Natural killer cell (primary cell): Measurements from ENCODE around the gene ULK4. TPM values are rescaled to one million over a fixed set of nuclear protein-coding genes. Genes with fewer than 3 reads are reported as not detected.
"Not testable (repeated sequence)": the region's sequence is repeated elsewhere in the genome, so short reads cannot be mapped to it uniquely, and the experiment has no call there.

Experiments used
- ATAC-seq, 3 donors: fragments of 150-1000 bp in 2 of 3; fragments of 200-7000 bp in 1 of 3; cut with Tn5 transposase; 1 replicate in 1 of 3; 2 replicates in 2 of 3; pipeline ENCODE4 v1.10.0; 2021; ENCODE audit warnings: mild to moderate bottlenecking in 2 of 3, moderate library complexity in 2 of 3
- DNase-seq, 2 donors: peaks; one replicate each; pipeline versions ENCODE4 v3.0.0 to v3.0.0-alpha.2; 2013 to 2021; ENCODE audit warnings: mixed read lengths in 1 of 2
- H3K27ac ChIP-seq: one replicate; pipeline ENCODE4 v1.5.1; 2013; ENCODE audit warnings: mild to moderate bottlenecking, low read length
- H3K27me3 ChIP-seq: one replicate; pipeline ENCODE4 v1.6.1; 2013; ENCODE audit warnings: low read length; ENCODE audit not compliant: control insufficient read depth, insufficient read depth
- H3K36me3 ChIP-seq: one replicate; pipeline ENCODE4 v1.6.1; 2013; ENCODE audit warnings: low read length; ENCODE audit not compliant: control insufficient read depth, insufficient read depth
- H3K4me1 ChIP-seq: one replicate; pipeline ENCODE4 v1.6.1; 2013; ENCODE audit warnings: low read length; ENCODE audit not compliant: control insufficient read depth, insufficient read depth
- H3K4me3 ChIP-seq: one replicate; pipeline ENCODE4 v1.5.1; 2013; ENCODE audit warnings: low read length
- H3K9me3 ChIP-seq: one replicate; pipeline ENCODE4 v1.6.1; 2013; ENCODE audit warnings: low read length; ENCODE audit not compliant: control insufficient read depth, insufficient read depth
- H3K27ac Mint-ChIP-seq, 2 donors: one replicate each; pipeline ENCODE4 v1.8.0; 2022; ENCODE audit warnings: mild to moderate bottlenecking in 2 of 2, mixed read lengths in 2 of 2, moderate library complexity in 1 of 2
- H3K27me3 Mint-ChIP-seq, 2 donors: one replicate each; pipeline ENCODE4 v1.8.0; 2022; ENCODE audit warnings: low read depth in 2 of 2, mixed read lengths in 2 of 2
- H3K36me3 Mint-ChIP-seq: one replicate; pipeline ENCODE4 v1.8.0; 2022; ENCODE audit warnings: mixed read lengths
- H3K4me1 Mint-ChIP-seq, 2 donors: one replicate each; pipeline ENCODE4 v1.8.0; 2022; ENCODE audit warnings: mixed read lengths in 2 of 2
- H3K4me3 Mint-ChIP-seq: one replicate; pipeline ENCODE4 v1.8.0; 2022; ENCODE audit warnings: mild to moderate bottlenecking, moderate library complexity, mixed read lengths
- H3K9me3 Mint-ChIP-seq, 2 donors: one replicate each; pipeline ENCODE4 v1.8.0; 2022; ENCODE audit warnings: mixed read lengths in 2 of 2
- WGBS: methylation state at CpG from one replicate; pipeline ENCODE4 v1.1.7; 2013; ENCODE audit warnings: missing lambda C conversion rate; ENCODE audit not compliant: insufficient coverage; 5-methylcytosine and 5-hydroxymethylcytosine counted together
- intact Hi-C: fragments of 100-400 bp; cut with micrococcal nuclease; formaldehyde crosslinking; loops from one replicate; pipeline ENCODE4 v1.14.2; 2022
- total RNA-seq, 4 donors: library from RNA; stranded (reverse); fragments of 120-200 nt in 1 of 4; gene quantifications; one replicate each; pipeline versions ENCODE4 v1.2.3 to v1.2.4, GENCODE V29; 2013 to 2022
- TF ChIP-seq, protein P1 (sequence below): fragments of 200-600 bp; IDR thresholded peaks from one replicate; pipeline ENCODE4 v1.8.0; 2022; ENCODE audit warnings: antibody characterized with exemption

The ULK4 gene
- total RNA-seq, 3 donors from 2014 or later (not counting 1 experiment from before 2014, with no cell fraction given), result 19.2 to 25.7 (median 21.2) TPM

- 87% methylated on average over 4 of the region's 4 CpGs for WGBS
- no peak overlapping the region for H3K27ac Mint-ChIP-seq
- TF ChIP-seq, protein P1, sequence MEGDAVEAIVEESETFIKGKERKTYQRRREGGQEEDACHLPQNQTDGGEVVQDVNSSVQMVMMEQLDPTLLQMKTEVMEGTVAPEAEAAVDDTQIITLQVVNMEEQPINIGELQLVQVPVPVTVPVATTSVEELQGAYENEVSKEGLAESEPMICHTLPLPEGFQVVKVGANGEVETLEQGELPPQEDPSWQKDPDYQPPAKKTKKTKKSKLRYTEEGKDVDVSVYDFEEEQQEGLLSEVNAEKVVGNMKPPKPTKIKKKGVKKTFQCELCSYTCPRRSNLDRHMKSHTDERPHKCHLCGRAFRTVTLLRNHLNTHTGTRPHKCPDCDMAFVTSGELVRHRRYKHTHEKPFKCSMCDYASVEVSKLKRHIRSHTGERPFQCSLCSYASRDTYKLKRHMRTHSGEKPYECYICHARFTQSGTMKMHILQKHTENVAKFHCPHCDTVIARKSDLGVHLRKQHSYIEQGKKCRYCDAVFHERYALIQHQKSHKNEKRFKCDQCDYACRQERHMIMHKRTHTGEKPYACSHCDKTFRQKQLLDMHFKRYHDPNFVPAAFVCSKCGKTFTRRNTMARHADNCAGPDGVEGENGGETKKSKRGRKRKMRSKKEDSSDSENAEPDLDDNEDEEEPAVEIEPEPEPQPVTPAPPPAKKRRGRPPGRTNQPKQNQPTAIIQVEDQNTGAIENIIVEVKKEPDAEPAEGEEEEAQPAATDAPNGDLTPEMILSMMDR, result no peak
Measured at GRCh38 chr3:41448396-41448795, 513.5 kb downstream of the ULK4 start.

GRCh38 chr3:41447701-41448100 is 514.2 kb downstream of the ULK4 start:
- Mint-ChIP-seq H3K27me3 (no peaks in the 10 kb centered on the region), H3K9me3 (no peaks in the 10 kb centered on the region), H3K4me1 (no peaks in the 10 kb centered on the region), H3K27ac (no peak overlapping the region), H3K4me3 (no peak overlapping the region), H3K36me3 (no peaks in the 10 kb centered on the region)
- WGBS, result 97% methylated on average over 4 of the region's 4 CpGs
- no peaks in the 10 kb centered on the region for H3K36me3 ChIP-seq
- no peak for ATAC-seq
- no peaks in the 10 kb centered on the region for H3K4me1 ChIP-seq
- no peak for DNase-seq
- no peak overlapping the region for H3K27ac ChIP-seq
- no peak overlapping the region for H3K4me3 ChIP-seq
- H3K9me3 ChIP-seq, result no peaks in the 10 kb centered on the region
- TF ChIP-seq, protein P1, result no peak
- intact Hi-C loops, result no loop called here
- no peaks in the 10 kb centered on the region for H3K27me3 ChIP-seq

More at GRCh38 chr3:41448396-41448795, 513.5 kb downstream of the ULK4 start:
- Mint-ChIP-seq H3K36me3 (no peaks in the 10 kb centered on the region), H3K27me3 (no peaks in the 10 kb centered on the region), H3K4me1 (no peaks in the 10 kb centered on the region), H3K4me3 (no peak overlapping the region), H3K9me3 (no peaks in the 10 kb centered on the region)
- intact Hi-C loops, result no loop called here
- ATAC-seq, result no peak
- no peaks in the 10 kb centered on the region for H3K4me1 ChIP-seq
- no peak overlapping the region for H3K27ac ChIP-seq
- H3K4me3 ChIP-seq, result no peak overlapping the region
- H3K9me3 ChIP-seq, result no peaks in the 10 kb centered on the region
- no peaks in the 10 kb centered on the region for H3K36me3 ChIP-seq
- no peaks in the 10 kb centered on the region for H3K27me3 ChIP-seq
- DNase-seq, result no peak

GRCh38 chr3:41446316-41446715 is 515.6 kb downstream of the ULK4 start:
- H3K4me3 Mint-ChIP-seq, H3K9me3 ChIP-seq, H3K36me3 ChIP-seq, ATAC-seq, H3K9me3 Mint-ChIP-seq, H3K4me1 Mint-ChIP-seq, H3K4me3 ChIP-seq, intact Hi-C loops, H3K27ac ChIP-seq, H3K4me1 ChIP-seq, H3K27me3 Mint-ChIP-seq, DNase-seq, H3K27me3 ChIP-seq, H3K27ac Mint-ChIP-seq, H3K36me3 Mint-ChIP-seq: not testable (repeated sequence)
- 94% methylated on average over 2 of the region's 3 CpGs for WGBS

DNA sequence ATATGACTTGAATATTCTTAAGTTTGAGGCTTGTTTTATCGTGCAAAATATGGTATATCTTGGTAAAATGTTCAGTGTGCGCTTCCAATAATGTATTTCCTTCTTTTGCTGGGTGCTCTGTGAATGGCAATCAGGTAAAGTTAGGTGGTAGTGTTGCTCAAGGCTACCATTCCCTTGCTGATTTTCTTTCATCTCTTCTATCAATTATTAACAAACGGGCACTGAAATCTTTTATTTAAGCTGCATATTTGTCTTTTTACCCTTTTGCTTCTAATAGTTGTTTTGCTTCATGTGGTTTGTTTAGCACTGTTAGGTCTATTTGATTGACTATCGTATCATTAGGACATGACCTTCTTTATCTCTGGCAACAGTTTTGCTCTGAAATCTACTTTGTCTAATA is 520.3 kb downstream of the ULK4 start:
- no peak overlapping the region for H3K4me3 Mint-ChIP-seq
- TF ChIP-seq, protein P1, result no peak
- WGBS, result 100% methylated on average over 3 of the region's 4 CpGs
- no peak overlapping the region for H3K27ac ChIP-seq
- H3K27me3 Mint-ChIP-seq, result no peaks in the 10 kb centered on the region
- no peaks in the 10 kb centered on the region for H3K36me3 ChIP-seq
- H3K27ac Mint-ChIP-seq, result no peak overlapping the region
- DNase-seq, result no peak
- intact Hi-C loops, result no loop called here
- no peaks in the 10 kb centered on the region for H3K36me3 Mint-ChIP-seq
- no peaks in the 10 kb centered on the region for H3K9me3 ChIP-seq
- no peak overlapping the region for H3K4me3 ChIP-seq
- H3K9me3 Mint-ChIP-seq, result peaks cover 0 to 3% of the 10 kb centered on the region in 2 donors
- no peaks in the 10 kb centered on the region for H3K27me3 ChIP-seq
- no peaks in the 10 kb centered on the region for H3K4me1 ChIP-seq
- H3K4me1 Mint-ChIP-seq, result no peaks in the 10 kb centered on the region
- no peak for ATAC-seq
